ENCODE results near the gene UROC1.

UROC1 gene

DNA sequence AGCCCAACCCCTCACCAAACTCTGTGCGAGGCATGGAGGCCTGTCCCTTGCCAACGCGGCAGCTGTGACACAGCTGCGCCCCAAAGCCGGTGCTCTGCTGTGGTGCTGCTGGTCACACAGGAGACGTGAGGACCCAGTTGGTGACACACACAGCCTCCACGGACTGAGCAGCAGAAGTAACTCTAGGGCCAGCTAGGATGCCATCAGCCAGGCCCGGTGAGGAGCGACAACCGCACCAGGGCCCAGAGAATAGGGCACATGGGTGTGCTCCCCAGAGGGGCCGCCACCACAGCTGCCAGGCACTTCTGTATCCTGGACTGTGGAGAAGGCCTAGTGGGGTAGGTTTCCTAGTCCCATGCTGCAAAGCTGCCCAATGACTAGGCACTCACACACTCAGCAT lies 52.6 kb downstream of the UROC1 start:
- no peak for FAIRE-seq
- no peak for DNase-seq (ENCODE audit: low spot score)

- DNase-seq (ENCODE audit: low spot score) (no peak), FAIRE-seq (no peak)
Measured at GRCh38 chr3:126464494-126464893, 53.1 kb downstream of the UROC1 start.

- DNase-seq (ENCODE audit: low spot score) (no peak), FAIRE-seq (no peak)
Measured at GRCh38 chr3:126464093-126464492, 53.5 kb downstream of the UROC1 start.

GRCh38 chr3:126463521-126463920 lies 54.1 kb downstream of the UROC1 start:
- DNase-seq (ENCODE audit: low spot score) (no peak), FAIRE-seq (no peak)

DNA sequence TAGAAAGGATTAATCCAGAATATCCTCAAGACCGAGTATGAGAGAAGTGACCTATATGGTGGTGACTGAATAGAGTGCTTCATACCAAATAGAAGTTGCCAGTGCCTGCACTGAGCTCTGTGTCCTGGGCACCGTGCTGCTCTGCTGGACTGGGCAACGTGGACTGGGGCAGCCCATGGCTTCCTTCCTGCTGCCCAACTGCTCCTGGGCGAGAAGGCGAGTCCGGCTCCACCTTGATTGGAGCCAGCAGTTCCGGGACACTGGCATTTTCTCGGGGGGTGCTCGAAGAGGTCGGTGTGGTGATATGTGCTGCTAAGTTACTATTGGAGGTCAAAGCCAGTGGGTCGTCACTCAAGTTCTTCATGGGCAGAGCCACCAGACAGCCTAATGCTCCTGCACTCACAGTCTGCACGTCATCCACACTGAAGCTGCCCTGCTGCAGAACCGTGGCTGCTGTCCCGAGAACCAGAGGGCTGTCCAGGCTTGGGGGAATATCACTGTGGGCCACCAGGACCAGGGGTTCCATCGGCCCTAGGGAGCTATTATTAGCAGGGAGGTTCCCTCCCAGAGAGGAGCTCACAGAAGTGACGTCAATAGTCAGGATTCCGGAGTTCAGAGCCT lies 56.0 kb downstream of the UROC1 start:
- FAIRE-seq = peak; percentile 50

GRCh38 chr3:126460381-126460780 lies 57.2 kb downstream of the UROC1 start:
- FAIRE-seq (peak; percentile 32), DNase-seq (ENCODE audit: low spot score) (no peak)

More for the DNA sequence above, 56.0 kb downstream of the UROC1 start:
- DNase-seq (ENCODE audit: low spot score) = no peak

- FAIRE-seq = no peak
- DNase-seq (ENCODE audit: low spot score) = no peak
Measured at GRCh38 chr3:126459763-126460127, 57.8 kb downstream of the UROC1 start.

- FAIRE-seq (peak; percentile 5), DNase-seq (ENCODE audit: low spot score) (no peak)
Measured at GRCh38 chr3:126459111-126459762, 58.3 kb downstream of the UROC1 start.

- peak; percentile 67 for FAIRE-seq
- DNase-seq (ENCODE audit: low spot score) = no peak
Measured at GRCh38 chr3:126456766-126457388, 60.7 kb downstream of the UROC1 start.

- FAIRE-seq (no peak), DNase-seq (ENCODE audit: low spot score) (no peak)
Measured at GRCh38 chr3:126456211-126456610, 61.4 kb downstream of the UROC1 start.

DNA sequence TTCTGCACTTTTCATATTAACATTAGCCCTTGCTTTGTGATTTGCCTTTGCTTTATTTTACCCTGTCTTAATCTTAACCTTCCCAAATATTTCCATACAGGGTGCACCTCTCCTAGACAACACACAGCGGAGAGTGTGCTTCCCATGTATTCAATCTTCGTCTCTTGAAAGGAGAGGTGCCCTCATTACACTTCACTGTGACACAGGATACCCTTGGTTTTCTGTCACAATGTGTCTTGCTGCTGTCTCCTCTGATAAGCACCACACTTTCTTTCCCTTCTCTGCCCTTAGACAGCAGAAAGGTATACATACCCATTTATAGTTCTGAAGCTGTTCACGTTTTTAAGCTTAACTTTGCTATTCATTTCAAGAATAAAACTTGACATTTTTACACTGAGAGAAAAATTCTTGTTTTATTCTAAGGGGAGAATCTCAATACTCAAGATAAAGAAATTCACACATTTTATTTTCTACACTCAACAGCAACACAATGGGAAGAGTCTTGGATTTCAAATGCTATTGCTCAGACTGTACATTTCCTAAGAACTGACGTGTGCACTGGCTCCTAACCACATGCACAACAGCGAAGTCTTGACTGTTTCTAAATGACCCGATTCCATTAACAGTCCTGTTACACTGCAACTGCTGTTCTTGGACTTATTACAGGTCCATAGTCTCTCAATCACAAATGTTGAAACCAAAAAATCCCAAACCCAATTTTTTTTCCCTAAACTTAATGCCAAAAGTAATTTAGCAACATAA lies 63.0 kb downstream of the UROC1 start:
- DNase-seq (ENCODE audit: low spot score) = no peak
- FAIRE-seq = peak; percentile 44

GRCh38 chr3:126454025-126454424 lies 63.5 kb downstream of the UROC1 start:
- DNase-seq (ENCODE audit: low spot score) = no peak
- no peak for FAIRE-seq

DNA sequence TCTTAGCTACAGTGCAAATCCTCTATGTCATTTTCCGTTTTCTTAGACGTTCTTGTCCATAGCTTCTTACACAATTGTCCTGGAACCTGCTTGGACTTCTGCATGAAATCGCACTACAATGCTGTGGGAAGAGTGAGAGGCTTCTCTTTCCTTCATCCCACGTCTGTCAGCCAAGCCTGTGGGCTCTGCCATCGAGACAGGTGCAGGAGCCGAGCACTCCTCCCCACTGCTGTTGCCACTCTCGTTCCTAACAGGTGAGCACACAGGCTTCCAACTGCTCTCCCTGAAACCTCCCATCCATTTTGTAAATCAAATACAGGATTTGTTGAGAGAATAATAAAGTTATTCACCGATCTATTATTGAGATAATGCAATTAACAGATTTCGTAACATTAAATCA lies 65.4 kb downstream of the UROC1 start:
- FAIRE-seq (no peak), DNase-seq (ENCODE audit: low spot score) (no peak)

- DNase-seq (ENCODE audit: low spot score) (no peak), FAIRE-seq (peak; percentile 46)
Measured at GRCh38 chr3:126451511-126451910, 66.1 kb downstream of the UROC1 start.

- FAIRE-seq = peak; percentile 46
- no peak for DNase-seq (ENCODE audit: low spot score)
Measured at GRCh38 chr3:126450744-126451143, 66.8 kb downstream of the UROC1 start.

DNA sequence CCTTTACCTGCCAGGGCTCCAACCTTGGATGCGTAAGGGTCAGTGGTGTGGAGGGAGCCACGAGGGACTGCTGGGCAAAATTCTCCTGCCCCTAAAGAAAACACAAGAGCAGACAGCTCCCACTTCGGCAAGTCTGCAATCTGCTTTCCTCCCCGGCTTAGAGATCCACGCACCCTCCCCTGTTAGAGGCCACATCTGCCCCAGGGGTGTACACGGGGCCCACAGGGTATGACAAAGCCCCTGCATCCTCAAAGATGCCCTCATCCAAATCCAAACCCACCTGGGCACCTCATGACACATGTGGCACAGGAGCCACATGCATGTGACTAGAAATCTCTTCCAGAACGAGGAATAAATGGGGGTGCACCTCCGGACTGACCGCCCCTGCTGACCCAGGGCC lies 67.4 kb downstream of the UROC1 start:
- DNase-seq (ENCODE audit: low spot score) (no peak), FAIRE-seq (no peak)

GRCh38 chr3:126449621-126450051 lies 67.9 kb downstream of the UROC1 start:
- FAIRE-seq (no peak), DNase-seq (ENCODE audit: low spot score) (no peak)

GRCh38 chr3:126448893-126449180 lies 68.7 kb downstream of the UROC1 start:
- FAIRE-seq (no peak), DNase-seq (ENCODE audit: low spot score) (no peak)

DNA sequence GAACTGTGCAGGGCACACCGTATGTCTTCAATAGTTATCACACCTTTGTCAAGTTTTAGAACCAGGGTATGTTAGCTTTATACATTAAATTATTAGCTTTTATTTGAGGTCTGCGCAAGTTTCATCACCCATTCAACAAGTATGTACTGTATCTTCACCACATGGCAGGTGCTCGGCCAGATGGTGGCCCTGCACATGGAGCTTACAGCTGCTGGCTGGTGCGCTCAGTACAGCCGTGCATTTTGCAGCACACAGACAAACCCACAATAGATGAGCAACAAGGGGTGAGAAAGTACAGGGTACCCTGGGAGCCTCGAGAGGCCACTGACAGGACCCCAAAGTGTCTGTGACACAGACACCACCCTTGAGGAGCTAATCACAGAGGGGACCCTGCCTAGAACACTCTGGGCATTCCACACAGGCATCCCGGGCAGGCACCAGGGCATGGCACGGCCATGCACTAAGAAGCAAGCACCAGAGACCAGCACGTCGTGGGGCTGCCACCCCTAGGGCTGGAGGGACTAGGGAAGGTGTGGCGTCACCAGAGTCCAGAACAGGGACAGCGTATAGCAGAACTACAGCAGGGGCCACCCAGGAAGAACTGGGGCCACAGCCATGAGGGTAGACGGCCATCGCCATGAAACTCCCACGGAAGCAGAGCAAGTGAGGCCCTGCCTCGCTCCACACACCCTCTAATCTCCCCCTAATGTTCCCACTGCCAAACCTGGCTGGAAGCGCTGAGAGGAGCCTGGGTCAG lies 69.3 kb downstream of the UROC1 start:
- DNase-seq (ENCODE audit: low spot score) (no peak), FAIRE-seq (peak; percentile 66)

- FAIRE-seq = peak; percentile 30
- no peak for DNase-seq (ENCODE audit: low spot score)
Measured at GRCh38 chr3:126447456-126448106, 70.0 kb downstream of the UROC1 start.

DNA sequence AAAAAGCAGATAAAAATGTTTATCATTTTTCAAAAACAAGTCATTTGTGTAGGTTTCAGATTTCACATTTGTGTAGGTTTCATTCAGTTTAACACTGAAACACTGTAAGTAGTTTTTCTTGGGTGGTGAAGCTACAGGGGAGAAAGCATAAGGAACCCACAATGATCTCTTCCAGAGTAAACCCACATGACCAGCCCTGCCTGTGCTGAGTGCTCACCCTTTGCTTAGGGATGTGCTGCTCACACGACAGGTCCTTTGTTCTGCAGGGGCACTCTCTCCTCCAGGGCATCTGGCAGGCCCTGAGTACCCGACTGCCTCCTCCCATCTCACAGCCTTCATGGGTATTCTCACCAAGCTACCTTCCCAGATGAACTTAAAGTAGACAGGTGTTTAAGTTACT lies 70.8 kb downstream of the UROC1 start:
- no peak for DNase-seq (ENCODE audit: low spot score)
- FAIRE-seq = no peak

Data from urothelium cell line (cell line).